ENCODE results near the gene ADGRB2.
"Not testable (repeated sequence)": the region's sequence is repeated elsewhere in the genome, so short reads cannot be mapped to it uniquely, and the experiment has no call there.

ADGRB2 gene

DNA sequence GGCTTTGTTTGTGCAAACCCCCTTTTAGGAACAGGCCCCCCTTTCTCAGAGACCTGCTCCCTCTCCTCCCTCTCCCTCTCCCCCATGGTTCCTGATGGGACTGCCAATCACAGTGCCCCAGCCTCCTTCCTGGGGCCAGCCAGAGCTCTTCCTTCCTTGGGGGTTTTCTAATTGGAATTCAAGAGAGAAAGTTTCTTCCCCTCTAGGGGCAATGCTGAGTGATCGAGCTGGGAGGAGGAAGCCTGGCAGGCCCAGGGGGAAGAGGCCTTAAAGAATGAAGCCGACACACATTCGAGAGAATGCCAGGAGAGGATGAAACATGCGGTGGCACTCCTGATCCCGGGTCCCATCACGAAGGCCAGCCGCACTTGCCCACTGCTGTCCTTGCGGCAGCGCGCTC is 39.0 kb downstream of the ADGRB2 start:
- DNase-seq, result no peak

DNA sequence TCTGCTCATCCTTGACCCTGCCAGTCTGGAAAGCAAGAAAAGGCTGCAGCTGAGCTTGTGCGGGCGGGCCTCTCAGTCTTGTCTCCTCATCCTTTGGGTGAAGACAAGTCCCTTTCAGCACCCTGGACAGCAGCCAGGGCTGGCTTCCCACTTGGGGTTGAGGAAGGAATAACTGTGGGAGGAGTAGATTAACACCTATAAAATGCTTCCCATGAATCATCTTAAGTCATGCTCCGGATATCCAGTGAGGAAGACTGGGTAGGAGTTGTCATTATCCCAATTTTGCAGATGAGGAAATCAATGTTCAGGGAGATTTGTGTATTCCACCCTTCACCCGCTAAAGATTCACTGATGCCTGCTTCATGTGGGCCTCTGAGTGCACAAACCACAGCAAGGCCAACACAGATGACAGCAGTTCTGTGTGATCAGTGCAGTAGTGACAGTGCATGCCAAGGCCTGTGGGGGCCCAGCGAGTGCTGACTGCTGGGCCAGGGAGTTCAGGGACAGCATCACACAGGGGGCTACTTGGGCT is 40.2 kb downstream of the ADGRB2 start:
- DNase-seq, result peak; percentile 77

DNA sequence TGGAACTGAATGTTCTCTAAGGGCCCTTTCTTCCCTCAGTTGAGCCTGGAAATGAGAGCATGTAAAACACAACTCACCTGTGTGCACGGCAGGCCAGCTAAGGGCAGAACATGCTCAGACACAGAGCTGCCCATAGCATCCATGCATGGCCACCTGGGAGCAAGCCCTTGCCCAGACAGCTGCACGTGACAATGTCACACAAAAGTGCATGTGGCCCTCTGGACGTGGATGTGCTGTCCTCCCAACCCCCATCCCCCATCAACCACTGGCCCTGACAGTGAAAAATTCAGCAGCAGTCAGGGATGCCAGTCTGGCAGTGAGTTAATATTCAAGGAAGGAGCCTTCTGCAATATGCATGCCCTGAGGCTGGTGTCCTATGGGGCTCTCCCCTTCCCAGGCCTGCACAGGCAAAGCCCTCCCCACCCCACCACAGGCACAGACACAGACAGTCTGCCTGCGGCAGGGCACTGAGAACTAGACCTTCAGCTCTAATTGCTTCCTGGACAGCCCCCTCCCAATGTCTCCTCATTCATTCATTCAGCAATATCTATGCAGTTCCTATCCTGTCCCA is 45.7 kb downstream of the ADGRB2 start:
- no peak for DNase-seq

DNA sequence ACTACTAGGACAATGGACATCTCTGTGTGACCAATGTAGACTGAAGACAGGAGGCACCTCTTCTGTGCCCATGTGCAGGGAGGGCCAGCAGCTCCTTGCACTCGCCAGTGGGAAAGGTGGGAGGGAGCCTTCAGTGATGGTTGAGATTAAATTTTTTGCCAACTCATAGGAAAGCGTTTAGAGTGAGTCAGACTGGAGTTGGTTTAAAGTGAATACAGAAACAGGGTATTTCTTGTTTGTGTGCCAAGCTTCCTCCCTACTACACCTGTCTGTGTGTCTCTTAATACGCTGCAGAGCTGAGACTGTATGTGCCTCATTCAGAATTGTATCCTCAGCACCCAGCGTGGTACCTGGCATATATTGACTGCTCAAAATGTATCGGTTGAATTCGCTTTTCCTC is 46.8 kb downstream of the ADGRB2 start:
- no peak for DNase-seq

DNA sequence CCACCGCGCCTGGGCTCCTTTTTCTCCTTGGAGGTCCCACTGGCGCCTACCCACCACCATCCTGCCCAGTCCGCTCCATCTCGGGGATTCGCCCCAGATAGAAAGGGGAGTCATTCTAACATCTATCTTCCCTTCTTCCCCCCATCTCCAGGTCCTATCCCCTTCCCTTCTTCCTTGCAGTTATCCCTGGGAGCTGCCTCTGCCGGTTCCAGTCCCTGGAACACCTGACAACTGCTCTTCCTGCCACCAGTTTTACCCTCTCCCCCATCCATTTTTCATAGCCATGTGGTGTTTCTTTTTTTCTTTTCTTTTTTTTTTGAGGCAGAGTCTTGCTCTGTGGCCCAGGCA is 48.3 kb downstream of the ADGRB2 start:
- DNase-seq, result no peak

DNA sequence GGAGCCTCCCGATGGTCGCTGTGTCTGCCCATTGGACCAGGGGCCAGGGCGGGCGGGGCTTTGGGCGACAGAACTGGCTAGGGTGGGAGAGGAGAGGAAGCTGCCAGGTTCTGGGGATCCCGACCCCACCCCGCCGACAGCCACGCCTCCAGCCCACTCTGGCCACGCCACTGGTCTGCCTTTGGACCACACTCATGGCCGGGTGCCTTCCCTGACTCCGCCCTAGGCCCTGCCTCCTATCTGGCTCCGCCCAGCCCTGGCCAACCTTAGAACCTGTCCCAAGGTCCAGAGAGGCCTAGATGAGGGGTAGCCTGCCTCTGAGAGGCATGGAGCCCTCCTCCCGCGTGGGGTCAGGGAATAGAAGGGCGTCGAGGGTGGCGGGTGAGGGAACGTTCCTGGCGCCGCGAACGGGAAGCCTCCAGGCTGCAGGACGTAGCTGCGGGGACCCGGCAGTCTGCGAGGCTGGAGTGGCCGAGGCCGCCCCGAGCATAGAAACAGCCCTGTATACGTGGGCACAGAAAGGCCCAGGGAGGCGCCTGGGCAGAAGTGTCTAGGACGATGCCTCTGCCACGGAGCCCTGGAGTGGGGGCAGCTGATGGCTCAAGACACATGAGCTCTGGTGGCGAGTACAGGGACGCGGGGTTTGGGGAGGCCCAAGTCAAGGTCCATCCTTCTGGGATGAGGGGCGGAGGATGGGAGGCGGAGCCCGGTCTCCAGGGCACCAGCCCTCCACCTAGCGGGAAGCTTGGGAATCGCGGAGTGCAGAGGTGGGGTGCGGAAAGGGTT is 48.9 kb downstream of the ADGRB2 start:
- DNase-seq, result peak; percentile 95

DNA sequence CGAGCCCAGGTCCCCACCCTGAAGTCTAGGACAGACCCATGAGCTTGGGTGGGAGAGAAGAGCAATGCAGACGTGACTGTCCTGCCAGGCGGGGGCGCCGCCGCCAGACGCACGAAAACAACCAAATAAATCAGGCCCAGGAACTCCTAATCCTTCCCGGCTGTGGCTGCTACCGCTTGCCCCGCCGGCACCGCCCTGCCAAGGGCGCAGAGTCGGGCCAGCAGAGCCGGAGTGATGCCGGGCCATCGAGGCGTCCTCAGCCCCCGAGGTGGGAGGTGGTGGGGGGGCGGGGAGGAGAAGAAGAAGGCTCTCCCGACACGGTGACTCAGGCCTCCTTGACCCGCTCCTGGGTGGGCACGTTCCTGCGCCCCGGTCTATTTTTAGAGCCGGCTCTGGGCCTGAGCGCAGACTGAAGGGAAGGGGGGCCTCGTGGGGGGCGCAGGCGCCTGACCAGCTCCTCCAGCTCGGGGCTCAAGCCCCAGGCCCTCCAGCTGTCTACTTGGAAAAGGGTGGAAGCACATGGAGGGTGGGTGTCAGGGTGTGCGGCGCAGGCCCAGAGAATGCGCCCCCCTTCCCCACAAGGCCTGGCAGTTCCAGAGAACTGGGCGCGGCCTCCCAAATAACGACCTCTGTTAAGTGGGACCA is 49.6 kb downstream of the ADGRB2 start:
- peak; percentile 93 for DNase-seq

DNA sequence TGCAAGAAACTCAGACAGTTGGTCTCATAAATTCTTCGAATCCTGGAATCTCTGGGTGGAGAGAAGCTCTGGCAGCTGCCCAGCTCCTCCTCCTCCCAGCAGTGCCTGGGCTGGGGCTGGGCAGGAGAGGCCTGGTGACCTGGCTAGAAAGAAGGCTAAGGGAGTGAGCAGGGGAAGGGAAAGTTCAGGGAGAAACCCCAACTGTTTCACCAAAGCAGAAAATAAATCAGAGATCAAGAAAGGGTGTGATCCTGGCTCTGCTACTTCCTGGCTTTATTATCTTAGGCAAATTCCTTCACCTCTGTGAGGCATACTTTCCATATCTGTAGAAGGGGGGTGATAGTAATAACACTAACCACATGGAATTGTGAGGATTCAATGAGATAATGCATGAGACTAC is 51.5 kb downstream of the ADGRB2 start:
- peak; percentile 97 for DNase-seq

DNA sequence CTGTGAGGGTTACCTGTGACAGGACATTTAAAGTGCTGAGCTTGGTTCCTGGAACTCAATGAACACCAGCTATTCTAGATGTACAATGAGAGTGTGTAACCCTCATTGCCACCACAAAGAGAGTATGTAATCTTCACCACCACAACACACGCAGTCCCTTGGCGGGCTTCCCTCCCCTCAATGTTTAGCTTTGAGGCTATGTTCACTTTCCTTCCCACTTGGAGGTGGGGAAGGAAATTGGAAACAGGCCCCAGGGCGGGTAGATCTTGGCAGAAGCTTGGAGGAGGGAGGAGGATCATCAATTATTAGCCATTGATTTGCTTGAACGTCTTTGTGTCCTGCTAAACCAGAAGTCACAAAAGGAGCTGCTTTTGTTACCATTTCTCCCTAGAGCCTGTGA is 52.1 kb downstream of the ADGRB2 start:
- DNase-seq, result peak; percentile 84

DNA sequence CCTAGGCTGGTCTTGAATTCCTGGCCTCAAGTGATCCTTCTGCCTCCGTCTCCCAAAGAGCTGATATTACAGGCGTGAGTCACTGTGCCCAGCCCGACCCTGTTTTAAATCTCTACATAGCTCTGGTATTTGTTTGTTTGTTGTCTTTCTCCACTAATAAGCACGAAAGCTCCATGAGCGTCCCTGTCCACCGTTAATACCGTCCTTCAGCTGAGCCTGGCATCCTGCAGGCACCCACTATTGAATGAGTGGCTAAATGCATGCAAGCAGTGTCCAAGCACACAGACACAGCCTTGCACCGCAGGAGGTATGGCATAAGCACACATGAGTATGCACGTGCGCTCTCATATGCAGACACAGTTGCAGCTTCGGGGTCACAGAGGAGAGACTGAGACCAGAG is 55.8 kb downstream of the ADGRB2 start:
- peak; percentile 62 for DNase-seq

DNA sequence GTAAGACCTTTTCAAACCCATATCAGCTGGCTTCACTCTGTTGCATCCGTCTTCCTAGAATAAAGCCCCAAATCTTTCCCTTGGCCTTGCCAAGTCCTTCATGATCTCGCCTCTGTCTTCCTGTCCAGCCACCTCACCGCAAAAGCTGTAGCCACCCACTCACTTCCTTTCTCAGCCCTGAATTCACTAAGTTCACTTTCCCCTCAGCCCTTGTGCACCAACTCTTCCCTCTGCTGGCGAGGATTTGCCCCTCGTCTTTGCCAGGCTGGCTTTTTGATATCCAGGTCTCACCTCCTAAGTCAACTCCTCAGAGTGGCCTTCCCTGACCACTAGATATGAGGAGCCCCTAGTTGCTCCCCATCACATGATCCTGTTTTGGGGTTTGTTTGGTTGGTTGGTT is 56.4 kb downstream of the ADGRB2 start:
- DNase-seq, result peak; percentile 64

DNA sequence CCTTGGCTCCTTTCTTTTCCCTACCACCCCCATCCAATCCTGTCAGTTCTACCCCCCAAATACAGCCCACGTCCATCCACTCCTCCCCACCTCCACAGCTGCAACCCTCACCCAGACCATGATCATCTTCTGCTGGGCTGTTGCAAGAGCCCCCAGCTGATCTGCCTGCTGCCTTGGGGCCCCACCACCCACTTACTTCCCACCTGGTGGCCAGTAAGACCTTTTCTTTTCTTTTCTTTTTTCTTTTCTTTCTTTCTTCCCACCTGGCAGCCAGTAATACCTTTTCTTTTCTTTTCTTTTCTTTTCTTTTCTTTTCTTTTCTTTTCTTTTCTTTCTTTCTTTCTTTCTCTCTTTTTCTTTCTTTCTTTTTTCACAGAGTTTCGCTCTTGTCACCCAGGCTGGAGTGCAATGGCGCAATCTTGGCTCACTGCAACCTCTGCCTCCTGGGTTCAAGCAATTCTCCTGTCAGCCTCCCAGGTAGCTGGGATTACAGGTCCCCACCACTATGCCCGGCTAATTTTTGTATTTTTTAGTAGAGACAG is 57.0 kb downstream of the ADGRB2 start:
- not testable (repeated sequence) for DNase-seq

DNA sequence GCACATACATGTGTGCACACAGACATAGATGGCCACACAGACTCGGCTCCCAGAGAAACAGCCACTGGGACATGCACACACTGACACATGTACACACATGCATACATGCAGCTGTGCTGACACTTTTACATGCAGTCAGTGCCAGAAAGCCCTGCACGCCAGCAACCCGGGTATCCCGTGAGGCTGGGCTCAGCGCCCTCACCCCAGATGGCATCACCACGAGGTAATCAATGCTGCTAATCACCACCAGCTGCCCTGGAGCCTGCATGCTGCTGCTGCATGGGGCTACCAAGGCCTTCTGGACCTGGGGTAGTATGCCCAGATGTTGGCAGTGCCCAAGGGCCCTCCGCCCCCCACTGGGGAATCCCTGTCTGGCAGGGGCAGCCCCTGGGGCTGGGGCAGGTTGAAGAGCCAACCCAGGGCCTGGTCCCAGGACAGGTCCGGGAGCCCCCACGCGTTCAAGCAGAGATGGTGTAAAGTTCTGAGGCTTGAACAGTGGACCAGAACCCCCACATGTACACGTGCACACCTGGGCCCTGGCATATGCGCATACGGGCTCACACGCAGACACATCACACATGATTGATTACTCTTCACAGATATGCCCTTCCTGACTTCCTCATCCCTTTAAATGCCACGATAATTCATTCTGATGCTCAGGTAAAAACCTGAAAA is 57.6 kb downstream of the ADGRB2 start:
- no peak for DNase-seq

DNA sequence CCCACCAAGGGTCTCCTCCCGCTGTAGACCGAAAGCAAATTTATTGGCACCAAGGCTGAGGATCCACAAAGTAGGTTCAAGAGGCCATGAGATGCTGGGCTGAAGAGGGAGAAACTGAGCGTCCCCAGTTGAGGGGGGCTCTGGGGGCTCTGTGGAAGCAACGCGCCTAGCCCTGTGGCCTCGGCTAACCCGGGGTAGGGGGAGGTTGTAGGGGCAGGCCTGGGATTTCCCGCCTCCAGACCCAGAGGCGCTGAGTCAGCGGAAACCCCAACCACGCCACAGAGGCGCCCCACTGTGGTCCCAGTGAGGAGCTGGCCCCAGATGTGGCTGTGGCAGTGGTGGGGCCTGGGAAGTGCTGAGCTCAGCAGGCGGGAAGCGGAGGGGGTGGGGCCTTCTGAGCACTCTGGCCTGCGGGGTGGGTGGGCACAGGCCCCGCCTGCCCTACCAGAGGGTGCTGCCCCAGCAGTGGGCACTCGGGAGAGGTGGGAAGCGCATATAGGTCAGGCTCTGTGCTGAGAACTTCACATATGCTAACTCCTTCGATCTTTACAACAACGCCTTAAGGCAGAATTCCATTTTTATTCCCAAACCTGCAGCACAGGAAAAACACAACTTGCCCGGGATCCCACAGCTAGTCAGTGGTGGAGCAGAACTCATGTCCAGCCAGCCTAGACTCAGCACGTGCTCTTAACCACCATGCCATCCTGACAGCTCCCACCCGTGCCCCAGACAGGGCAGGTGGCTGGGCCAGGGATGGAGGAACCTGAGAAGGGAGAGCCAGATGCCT is 58.9 kb downstream of the ADGRB2 start:
- peak; percentile 80 for DNase-seq

DNA sequence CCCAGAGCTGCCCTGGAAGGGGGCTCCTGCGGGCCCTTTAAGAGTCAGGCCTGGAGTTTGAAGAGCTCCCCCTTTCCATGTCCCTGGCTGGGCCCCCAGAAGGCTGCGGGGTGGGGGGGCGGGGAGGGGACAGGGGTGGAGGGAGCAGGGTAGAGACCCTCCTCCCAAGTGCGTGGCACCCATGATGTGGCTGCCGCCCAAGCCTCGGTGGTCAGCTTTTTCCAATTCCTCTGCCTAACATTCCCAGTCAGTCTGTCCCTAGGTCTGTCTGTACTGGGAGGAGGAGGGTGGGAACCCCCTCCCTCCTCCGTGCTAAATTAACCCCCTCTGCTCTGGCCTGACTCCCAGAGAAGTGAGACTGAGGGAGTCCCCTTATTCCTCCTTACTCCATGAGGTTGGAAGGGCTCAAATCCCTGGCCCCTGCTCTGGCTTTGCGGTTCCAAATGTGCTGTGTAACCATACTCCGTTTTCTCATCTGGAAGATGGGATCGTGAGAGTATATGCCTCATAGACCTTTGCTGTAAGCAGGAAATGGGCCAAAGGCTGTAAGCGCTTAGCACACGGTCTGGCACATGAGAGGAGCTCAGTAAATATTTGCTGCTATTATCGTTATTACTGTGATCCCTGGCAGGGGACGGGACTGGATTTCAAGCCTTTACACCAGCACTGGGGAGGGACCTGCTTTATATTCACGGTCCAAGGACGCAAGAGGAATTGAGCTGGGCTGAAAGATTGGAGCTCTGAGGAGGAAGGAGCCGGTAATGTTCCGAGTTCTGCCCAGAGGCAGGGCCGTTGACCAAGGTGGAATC is 59.7 kb downstream of the ADGRB2 start:
- DNase-seq, result peak; percentile 73

DNA sequence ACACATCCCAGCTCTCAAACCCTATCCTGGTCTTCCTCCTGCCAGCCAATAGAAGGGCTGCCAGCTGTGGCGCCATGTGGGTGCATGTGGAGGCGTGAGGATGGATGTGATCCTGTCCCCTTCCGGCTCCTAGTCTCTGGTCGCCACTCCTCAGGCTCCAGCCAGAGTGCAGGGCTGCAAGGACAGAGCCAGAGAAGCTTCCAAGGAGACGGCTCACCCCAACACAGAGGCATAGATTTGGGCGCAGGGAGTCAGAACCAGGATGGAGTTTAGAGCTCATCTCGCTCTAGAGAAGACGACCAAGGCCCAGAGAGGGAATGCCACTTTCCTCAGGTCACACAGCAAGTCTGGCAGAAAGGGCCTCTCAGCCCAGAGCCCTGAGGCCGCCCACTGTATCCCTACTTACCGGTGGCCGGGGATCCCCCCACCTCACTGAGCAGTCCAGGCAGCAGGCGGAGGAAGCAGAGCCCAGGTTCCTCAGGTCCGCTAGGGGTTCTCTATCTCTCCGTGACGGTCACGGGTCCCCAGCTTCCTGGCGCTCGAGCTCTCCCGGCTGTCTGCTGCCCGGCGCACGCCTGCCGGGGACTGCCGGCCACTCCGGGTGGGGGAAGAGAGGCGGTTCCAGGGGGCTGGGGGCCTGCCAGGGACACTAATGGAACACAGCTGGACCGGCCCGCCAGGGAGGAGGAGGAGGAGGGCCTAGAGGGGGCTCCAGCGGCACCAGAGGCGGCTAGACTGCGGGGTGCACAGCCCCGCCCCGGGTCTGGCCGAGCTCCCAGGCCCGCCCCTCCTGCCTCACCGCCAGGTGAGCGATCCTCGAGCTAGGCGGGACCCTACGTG is 60.5 kb downstream of the ADGRB2 start, which contains the start of gene COL16A1:
Gene COL16A1, minus strand, starts transcription at position 587 of the 840 bp plus-strand sequence. CDS start 1,824 bp downstream, outside the sequence.
- peak; percentile 79 for DNase-seq

DNA sequence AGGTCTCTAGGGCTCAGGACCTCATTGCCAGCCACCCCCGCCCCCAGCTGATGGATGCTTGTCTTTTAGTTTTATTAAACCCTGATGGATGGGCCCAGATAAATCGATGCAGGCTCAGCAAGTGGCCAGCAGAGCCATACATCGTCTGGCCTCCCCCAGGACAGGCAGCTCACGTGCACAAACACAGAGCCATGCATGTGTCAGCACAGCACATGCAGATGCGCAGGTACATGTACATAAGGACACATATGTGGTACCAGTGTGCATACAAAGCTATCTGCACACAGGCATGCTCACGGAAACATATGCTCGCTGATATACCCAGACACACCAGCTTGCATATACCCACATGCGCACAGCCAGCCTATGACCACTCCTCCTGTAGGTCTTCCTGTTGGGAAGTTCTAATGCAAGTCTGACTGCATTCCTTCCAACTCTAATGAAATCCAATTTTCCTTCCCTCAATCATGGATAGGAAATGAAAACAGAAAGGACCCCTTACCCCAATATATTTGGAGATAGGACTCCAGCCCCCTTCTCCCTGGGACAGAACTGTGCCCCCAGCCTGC is 61.2 kb downstream of the ADGRB2 start:
- no peak for DNase-seq

DNA sequence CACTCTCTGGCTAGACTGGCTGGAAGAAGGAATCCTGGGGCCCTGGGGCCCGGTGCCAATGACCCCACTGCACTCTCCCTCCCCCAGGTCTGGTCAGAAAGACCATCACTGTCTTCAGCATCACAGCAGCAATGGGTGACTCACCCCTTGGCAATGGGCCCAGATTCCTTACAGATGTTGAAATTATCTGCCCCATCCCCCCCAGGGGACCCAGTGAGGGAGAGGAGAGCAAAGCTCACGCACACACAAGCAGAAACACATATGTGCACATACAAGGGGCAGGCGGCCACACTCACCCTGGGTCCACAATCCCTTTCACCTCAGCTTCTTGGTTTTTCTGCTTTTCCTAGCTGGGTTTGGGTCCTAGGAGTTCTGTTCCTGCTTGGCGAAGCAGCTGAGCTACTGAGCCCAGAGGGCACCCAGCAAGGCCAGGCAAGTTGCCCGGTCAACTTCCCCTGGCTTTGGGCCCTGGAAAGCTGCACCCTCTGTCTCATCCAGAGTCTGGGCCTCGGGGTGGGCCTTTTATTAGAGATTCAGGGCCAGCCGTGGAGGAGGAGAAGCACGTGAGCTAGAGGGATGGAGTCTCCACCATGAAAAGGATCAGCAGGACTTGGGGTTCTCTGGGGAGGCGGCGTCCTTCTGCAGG is 62.9 kb downstream of the ADGRB2 start:
- DNase-seq, result peak; percentile 98

DNA sequence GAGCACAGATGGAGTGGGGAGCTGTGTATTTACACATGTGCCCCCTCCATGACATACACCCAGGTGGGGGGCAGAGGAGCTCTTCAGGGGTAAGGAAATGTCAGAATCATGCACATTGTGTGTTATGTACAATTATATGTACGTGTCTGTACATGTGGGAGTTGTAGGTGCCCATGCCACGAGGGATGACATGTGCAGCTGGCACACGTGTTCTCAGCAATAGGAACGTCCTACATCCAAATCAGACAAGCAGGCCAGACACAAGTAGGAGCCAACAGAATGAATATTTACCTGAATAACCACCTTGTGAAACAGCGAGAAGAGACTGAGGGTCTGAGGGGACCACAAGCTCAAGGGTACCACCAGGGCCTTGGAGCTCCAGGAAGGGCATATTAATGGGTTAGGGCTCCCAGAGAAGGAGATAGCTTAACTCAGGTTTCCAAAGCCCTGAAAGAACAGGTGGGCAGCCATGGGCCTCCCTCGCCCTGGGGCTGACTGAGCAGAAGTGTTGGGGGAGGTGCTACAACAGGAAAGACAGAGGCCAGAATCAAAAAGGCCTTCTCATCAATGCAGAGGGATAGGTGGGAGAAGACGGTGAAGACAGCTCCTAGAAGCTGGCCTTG is 63.6 kb downstream of the ADGRB2 start:
- DNase-seq, result no peak
